Measurements from ENCODE around the gene PIGO. TPM values are rescaled to one million over a fixed set of nuclear protein-coding genes. Genes with fewer than 3 reads are reported as not detected.

The PIGO gene
- total and polyA plus RNA-seq, 10 of the 15 experiments (the other 5 are each of a cell fraction or from before 2014, with no cell fraction given), result 8.2 to 23.3 (median 18.4) TPM

DNA sequence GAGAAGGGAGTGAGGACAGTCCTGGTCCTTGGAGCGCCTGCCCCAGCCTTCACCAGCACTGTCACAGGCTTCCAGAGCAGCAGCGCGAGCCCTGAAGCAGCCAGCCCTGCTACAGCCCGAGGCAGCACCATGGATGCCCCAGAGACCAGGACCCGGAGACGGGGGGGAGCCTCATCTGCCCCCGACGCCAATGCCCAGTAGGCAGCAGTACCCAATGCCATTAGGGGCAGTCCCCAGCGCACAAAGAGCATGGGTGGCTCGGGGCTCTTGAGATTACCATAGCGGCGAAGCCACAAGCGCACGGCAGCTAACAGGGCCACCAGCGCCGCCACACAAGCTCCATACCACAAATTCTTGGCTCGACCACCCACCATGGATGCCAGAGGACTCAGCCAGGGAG is 4.9 kb downstream of the PIGO start (continued):
- TF ChIP-seq, protein P1, sequence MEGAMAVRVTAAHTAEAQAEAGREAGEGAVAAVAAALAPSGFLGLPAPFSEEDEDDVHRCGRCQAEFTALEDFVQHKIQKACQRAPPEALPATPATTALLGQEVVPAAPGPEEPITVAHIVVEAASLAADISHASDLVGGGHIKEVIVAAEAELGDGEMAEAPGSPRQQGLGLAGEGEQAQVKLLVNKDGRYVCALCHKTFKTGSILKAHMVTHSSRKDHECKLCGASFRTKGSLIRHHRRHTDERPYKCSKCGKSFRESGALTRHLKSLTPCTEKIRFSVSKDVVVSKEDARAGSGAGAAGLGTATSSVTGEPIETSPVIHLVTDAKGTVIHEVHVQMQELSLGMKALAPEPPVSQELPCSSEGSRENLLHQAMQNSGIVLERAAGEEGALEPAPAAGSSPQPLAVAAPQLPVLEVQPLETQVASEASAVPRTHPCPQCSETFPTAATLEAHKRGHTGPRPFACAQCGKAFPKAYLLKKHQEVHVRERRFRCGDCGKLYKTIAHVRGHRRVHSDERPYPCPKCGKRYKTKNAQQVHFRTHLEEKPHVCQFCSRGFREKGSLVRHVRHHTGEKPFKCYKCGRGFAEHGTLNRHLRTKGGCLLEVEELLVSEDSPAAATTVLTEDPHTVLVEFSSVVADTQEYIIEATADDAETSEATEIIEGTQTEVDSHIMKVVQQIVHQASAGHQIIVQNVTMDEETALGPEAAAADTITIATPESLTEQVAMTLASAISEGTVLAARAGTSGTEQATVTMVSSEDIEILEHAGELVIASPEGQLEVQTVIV (IDR thresholded peaks at IDR 0.05; ENCODE audit: borderline replicate concordance, partially characterized antibody), result no peak

GRCh38 chr9:35089434-35089833 is 7.0 kb downstream of the PIGO start:
- CTCF ChIA-PET, result no interaction called here
- Histone ChIP-seq H3K27me3 (replicated peaks in 1 of 2; ENCODE audit: control insufficient read depth in 2 of 2, insufficient read depth in 2 of 2, low read length in 1 of 2) (no peaks in the 10 kb centered on the region), H2AFZ (ENCODE audit: control insufficient read depth, low read depth, low read length) (no peak overlapping the region), H4K20me1 (ENCODE audit: control insufficient read depth, insufficient read depth) (no peaks in the 10 kb centered on the region), H3K9ac (ENCODE audit: control insufficient read depth, insufficient read depth, low read length) (no peak overlapping the region), H3K79me2 (ENCODE audit: control insufficient read depth, insufficient read depth, low read length) (no peaks in the 10 kb centered on the region), H3K4me3 (no peak overlapping the region), H3K36me3 (ENCODE audit: control insufficient read depth in 2 of 2, insufficient read depth in 2 of 2, low read length in 1 of 2) (peaks cover 11 to 25% of the 10 kb centered on the region in 2 experiments), H3K9me3 (replicated peaks; ENCODE audit: control insufficient read depth, insufficient read depth, low read length) (no peaks in the 10 kb centered on the region), H3K4me2 (ENCODE audit: control insufficient read depth, insufficient read depth) (no peak overlapping the region), H3K27ac (ENCODE audit: control insufficient read depth, insufficient read depth) (no peak overlapping the region), H3K4me1 (ENCODE audit: control insufficient read depth, insufficient read depth, low read length) (no peaks in the 10 kb centered on the region)
- ATAC-seq, result no peak
- no peak for FAIRE-seq
- SMC1A ChIA-PET (ENCODE audit: uncharacterized antibody, unreplicated experiment), result no interaction called here
- in situ Hi-C loops (cut with MboI), result no loop called here
- DNase-seq (ENCODE audit: low read depth, low spot score), result no peak
- 78% methylated on average over 2 of the region's 2 CpGs for WGBS (ENCODE audit: insufficient coverage, insufficient replicate concordance, low lambda C conversion rate, missing lambda C conversion rate)
- intact Hi-C loops (cut with micrococcal nuclease; ENCODE audit: unreplicated experiment), result no loop called here
- RAD21 ChIA-PET (ENCODE audit: unreplicated experiment), result no interaction called here
- POLR2A ChIA-PET, result no interaction called here
- no TSS peak for BruUV-seq (replicated peaks)
- TF ChIP-seq, protein P2, sequence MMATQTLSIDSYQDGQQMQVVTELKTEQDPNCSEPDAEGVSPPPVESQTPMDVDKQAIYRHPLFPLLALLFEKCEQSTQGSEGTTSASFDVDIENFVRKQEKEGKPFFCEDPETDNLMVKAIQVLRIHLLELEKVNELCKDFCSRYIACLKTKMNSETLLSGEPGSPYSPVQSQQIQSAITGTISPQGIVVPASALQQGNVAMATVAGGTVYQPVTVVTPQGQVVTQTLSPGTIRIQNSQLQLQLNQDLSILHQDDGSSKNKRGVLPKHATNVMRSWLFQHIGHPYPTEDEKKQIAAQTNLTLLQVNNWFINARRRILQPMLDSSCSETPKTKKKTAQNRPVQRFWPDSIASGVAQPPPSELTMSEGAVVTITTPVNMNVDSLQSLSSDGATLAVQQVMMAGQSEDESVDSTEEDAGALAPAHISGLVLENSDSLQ (IDR thresholded peaks at IDR 0.05), result no peak
- TF ChIP-seq CBX3 (IDR thresholded peaks at IDR 0.05; ENCODE audit: borderline replicate concordance, low read depth) (no peak), BRCA1 (IDR thresholded peaks at IDR 0.05; ENCODE audit: low read depth, low read length) (no peak), SREBF1 (IDR thresholded peaks at IDR 0.05; ENCODE audit: low read length) (no peak), TCF7 (IDR thresholded peaks at IDR 0.05; ENCODE audit: borderline replicate concordance) (no peak), NFYB (IDR thresholded peaks at IDR 0.05; ENCODE audit: insufficient read depth, low read depth, low read length) (no peak), TAF1 (IDR thresholded peaks at IDR 0.05; ENCODE audit: borderline replicate concordance, low read depth, low read length) (no peak), SMAD5 (IDR thresholded peaks at IDR 0.05; ENCODE audit: low read depth) (no peak), MEF2B (IDR thresholded peaks at IDR 0.05; ENCODE audit: partially characterized antibody, poor library complexity, severe bottlenecking) (no peak), RELB (IDR thresholded peaks at IDR 0.05; ENCODE audit: low read depth) (no peak), ZNF384 (IDR thresholded peaks at IDR 0.05; ENCODE audit: borderline replicate concordance, low read depth, low read length) (no peak), ZNF207 (IDR thresholded peaks at IDR 0.05; ENCODE audit: borderline replicate concordance) (no peak), DPF2 (IDR thresholded peaks at IDR 0.05) (no peak)
- TF ChIP-seq, protein P3, sequence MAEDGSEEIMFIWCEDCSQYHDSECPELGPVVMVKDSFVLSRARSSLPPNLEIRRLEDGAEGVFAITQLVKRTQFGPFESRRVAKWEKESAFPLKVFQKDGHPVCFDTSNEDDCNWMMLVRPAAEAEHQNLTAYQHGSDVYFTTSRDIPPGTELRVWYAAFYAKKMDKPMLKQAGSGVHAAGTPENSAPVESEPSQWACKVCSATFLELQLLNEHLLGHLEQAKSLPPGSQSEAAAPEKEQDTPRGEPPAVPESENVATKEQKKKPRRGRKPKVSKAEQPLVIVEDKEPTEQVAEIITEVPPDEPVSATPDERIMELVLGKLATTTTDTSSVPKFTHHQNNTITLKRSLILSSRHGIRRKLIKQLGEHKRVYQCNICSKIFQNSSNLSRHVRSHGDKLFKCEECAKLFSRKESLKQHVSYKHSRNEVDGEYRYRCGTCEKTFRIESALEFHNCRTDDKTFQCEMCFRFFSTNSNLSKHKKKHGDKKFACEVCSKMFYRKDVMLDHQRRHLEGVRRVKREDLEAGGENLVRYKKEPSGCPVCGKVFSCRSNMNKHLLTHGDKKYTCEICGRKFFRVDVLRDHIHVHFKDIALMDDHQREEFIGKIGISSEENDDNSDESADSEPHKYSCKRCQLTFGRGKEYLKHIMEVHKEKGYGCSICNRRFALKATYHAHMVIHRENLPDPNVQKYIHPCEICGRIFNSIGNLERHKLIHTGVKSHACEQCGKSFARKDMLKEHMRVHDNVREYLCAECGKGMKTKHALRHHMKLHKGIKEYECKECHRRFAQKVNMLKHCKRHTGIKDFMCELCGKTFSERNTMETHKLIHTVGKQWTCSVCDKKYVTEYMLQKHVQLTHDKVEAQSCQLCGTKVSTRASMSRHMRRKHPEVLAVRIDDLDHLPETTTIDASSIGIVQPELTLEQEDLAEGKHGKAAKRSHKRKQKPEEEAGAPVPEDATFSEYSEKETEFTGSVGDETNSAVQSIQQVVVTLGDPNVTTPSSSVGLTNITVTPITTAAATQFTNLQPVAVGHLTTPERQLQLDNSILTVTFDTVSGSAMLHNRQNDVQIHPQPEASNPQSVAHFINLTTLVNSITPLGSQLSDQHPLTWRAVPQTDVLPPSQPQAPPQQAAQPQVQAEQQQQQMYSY (CRISPR knock-in tag; IDR thresholded peaks at IDR 0.05), result no peak
